ENCODE measurements around the gene PTH2. TPM values are rescaled to one million over a fixed set of nuclear protein-coding genes. Genes with fewer than 3 reads are reported as not detected.
A peak's percentile ranks its signal among the peaks of the same experiment; 100 is the strongest.

The PTH2 gene
- total and polyA plus RNA-seq, 2 experiments from 2014 or later = not detected

DNA sequence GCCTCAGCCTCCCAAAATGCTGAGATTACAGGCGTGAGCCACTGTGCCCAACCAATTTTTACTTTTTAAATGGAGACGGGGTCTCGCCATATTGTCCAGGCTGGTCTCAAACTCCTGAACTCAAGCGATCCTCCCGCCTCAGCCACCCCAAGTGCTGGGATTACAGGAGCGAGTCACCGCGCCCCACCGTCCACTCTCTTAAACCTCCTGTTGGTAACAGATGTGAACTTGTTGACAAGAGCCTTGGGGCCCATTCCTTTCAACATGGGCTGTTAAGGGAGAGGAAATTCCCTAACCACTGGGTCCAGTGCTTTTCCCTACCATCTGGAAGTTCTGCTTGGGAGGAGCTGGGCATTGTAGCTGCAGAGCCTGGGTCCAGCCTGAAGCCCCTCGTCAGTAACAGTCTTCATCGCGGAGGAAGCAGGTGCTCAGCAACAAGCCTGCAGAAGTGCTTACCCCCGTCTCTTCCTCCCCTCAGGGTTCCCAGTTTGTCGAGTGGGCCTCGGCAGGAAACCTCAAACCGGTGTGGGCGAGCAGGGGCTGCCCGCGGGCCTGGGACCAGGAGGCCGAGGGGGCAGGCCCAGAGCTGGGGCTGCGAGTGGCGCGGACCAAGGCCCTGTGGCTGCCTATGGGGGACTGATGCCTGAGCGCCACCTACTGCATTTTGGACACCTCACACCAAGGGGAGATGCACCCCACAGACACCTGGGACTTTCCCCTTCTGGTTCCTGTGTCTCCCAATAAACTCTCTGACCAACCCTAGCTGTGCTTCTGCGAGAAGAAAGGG, 46.8 kb upstream of the PTH2 start:
- Histone ChIP-seq H3K9me2 (replicated peaks; ENCODE audit: insufficient read depth) (no peaks in the 10 kb centered on the region), H3K27ac (no peak overlapping the region), H3K4me2 (no peak overlapping the region), H3K4me3 (no peak overlapping the region), H2AFZ (no peak overlapping the region), H3K36me3 (replicated peaks; ENCODE audit: insufficient read depth, low read depth) (no peaks in the 10 kb centered on the region), H4K20me1 (ENCODE audit: insufficient read depth, poor library complexity, severe bottlenecking) (no peaks in the 10 kb centered on the region), H3K79me2 (no peaks in the 10 kb centered on the region), H3K4me1 (ENCODE audit: insufficient read depth) (peaks cover 4% of the 10 kb centered on the region), H3K27me3 (no peaks in the 10 kb centered on the region), H3K9me3 (ENCODE audit: low read depth) (no peaks in the 10 kb centered on the region)
- no peak for TF ChIP-seq EZH2phosphoT487 (IDR thresholded peaks at IDR 0.05; ENCODE audit: low read depth, severe bottlenecking, unreplicated experiment)
- TF ChIP-seq EZH2 (IDR thresholded peaks at IDR 0.05; ENCODE audit: borderline replicate concordance) = no peak
- TF ChIP-seq, protein P1, sequence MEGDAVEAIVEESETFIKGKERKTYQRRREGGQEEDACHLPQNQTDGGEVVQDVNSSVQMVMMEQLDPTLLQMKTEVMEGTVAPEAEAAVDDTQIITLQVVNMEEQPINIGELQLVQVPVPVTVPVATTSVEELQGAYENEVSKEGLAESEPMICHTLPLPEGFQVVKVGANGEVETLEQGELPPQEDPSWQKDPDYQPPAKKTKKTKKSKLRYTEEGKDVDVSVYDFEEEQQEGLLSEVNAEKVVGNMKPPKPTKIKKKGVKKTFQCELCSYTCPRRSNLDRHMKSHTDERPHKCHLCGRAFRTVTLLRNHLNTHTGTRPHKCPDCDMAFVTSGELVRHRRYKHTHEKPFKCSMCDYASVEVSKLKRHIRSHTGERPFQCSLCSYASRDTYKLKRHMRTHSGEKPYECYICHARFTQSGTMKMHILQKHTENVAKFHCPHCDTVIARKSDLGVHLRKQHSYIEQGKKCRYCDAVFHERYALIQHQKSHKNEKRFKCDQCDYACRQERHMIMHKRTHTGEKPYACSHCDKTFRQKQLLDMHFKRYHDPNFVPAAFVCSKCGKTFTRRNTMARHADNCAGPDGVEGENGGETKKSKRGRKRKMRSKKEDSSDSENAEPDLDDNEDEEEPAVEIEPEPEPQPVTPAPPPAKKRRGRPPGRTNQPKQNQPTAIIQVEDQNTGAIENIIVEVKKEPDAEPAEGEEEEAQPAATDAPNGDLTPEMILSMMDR (IDR thresholded peaks at IDR 0.05; ENCODE audit: poor library complexity) = no peak
- 95% methylated on average over 25 of the region's 25 CpGs for WGBS (ENCODE audit: low lambda C conversion rate, missing lambda C conversion rate)
- no peak for DNase-seq (ENCODE audit: low spot score)

DNA sequence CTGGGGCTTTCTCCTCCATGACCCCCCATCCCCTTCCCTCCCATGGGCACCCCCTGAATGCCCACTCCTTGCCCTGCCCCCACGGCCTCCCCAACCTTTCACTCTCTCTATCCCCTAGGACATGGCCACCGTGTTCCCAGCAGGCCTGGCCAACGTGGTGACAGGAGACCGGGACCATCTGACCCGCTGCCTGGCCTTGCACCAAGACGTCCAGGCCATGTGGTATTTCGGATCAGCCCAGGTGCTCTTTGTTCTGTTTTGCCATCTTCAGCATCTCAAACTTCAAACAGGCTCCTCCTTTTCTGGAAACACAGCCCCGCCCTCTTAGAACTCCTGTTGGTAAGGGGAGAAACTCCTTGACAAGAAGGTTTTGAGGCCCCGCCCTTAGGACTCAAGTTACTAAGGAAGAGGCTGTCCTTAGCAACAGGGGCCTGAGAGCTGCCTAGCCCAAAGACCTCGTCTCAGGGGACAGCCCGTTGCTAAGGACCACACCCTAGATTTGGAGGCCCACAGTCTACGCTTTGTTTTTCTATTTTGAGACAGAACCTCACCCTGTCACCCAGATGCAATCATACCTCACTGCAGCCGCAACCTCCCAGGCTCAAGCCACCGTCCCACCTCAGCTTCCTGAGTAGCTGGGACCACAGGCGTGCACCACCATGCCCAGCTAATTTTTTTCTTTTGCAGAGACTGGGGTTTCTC, 45.7 kb upstream of the PTH2 start:
- H3K27me3 ChIP-seq = no peaks in the 10 kb centered on the region
- no peaks in the 10 kb centered on the region for H3K9me2 ChIP-seq (replicated peaks; ENCODE audit: insufficient read depth)
- no peaks in the 10 kb centered on the region for H3K79me2 ChIP-seq
- no peak overlapping the region for H3K4me3 ChIP-seq
- H4K20me1 ChIP-seq (ENCODE audit: insufficient read depth, poor library complexity, severe bottlenecking) = no peaks in the 10 kb centered on the region
- no peaks in the 10 kb centered on the region for H3K36me3 ChIP-seq (replicated peaks; ENCODE audit: insufficient read depth, low read depth)
- H3K4me1 ChIP-seq (ENCODE audit: insufficient read depth) = peaks cover 4% of the 10 kb centered on the region
- no peak overlapping the region for H3K4me2 ChIP-seq
- H2AFZ ChIP-seq = no peak overlapping the region
- peak; percentile 75 for DNase-seq (ENCODE audit: low spot score)
- peak overlapping the region; percentile 58 for H3K27ac ChIP-seq
- 76% methylated on average over 15 of the region's 15 CpGs for WGBS (ENCODE audit: low lambda C conversion rate, missing lambda C conversion rate)
- TF ChIP-seq EZH2phosphoT487 (IDR thresholded peaks at IDR 0.05; ENCODE audit: low read depth, severe bottlenecking, unreplicated experiment) = no peak
- TF ChIP-seq EZH2 (IDR thresholded peaks at IDR 0.05; ENCODE audit: borderline replicate concordance) = no peak
- TF ChIP-seq, protein P1 (IDR thresholded peaks at IDR 0.05; ENCODE audit: poor library complexity) = no peak
- H3K9me3 ChIP-seq (ENCODE audit: low read depth) = no peaks in the 10 kb centered on the region

DNA sequence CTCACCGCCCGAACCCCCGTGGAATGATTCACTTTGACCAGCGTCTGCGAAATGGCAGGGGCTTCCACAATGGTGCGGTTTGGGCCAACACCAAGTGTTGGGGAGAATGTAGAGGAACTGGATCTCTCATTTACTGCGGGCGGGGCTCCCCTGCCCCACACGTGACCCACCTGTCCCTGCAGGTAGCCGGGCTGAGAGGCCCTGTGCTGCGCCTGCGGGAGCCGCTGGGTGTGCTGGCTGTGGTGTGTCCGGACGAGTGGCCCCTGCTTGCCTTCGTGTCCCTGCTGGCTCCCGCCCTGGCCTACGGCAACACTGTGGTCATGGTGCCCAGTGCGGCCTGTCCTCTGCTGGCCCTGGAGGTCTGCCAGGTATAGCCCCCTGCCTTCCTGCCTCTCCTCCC, 45.0 kb upstream of the PTH2 start:
- Histone ChIP-seq H3K9me3 (ENCODE audit: low read depth) (no peaks in the 10 kb centered on the region), H3K27me3 (no peaks in the 10 kb centered on the region), H2AFZ (no peak overlapping the region), H3K79me2 (no peaks in the 10 kb centered on the region), H3K4me1 (ENCODE audit: insufficient read depth) (no peaks in the 10 kb centered on the region), H3K4me2 (no peak overlapping the region), H4K20me1 (ENCODE audit: insufficient read depth, poor library complexity, severe bottlenecking) (no peaks in the 10 kb centered on the region), H3K4me3 (no peak overlapping the region), H3K27ac (peak overlapping the region; percentile 40), H3K36me3 (replicated peaks; ENCODE audit: insufficient read depth, low read depth) (no peaks in the 10 kb centered on the region), H3K9me2 (replicated peaks; ENCODE audit: insufficient read depth) (no peaks in the 10 kb centered on the region)
- WGBS (ENCODE audit: low lambda C conversion rate, missing lambda C conversion rate) = 90% methylated on average over 19 of the region's 19 CpGs
- TF ChIP-seq, protein P1 (IDR thresholded peaks at IDR 0.05; ENCODE audit: poor library complexity) = no peak
- no peak for TF ChIP-seq EZH2phosphoT487 (IDR thresholded peaks at IDR 0.05; ENCODE audit: low read depth, severe bottlenecking, unreplicated experiment)
- no peak for TF ChIP-seq EZH2 (IDR thresholded peaks at IDR 0.05; ENCODE audit: borderline replicate concordance)
- no peak for DNase-seq (ENCODE audit: low spot score)
